GM18868 (cell line): Measurements from ENCODE around the gene CTSV.
"Not testable (repeated sequence)": the region's sequence is repeated elsewhere in the genome, so short reads cannot be mapped to it uniquely, and the experiment has no call there.

Experiments used
- ATAC-seq: cut with Tn5 transposase; IDR thresholded peaks from one replicate; pipeline ENCODE4 v1.9.1; 2021; ENCODE audit warnings: mild to moderate bottlenecking, moderate library complexity; ENCODE audit not compliant: unreplicated experiment

Gene CTSV

GRCh38 chr9:97045300-97045699, 6.4 kb upstream of the CTSV start:
- no peak for ATAC-seq

- no peak for ATAC-seq
Observed at GRCh38 chr9:97041898-97042297, 3.0 kb upstream of the CTSV start.

- ATAC-seq: no peak
Observed at GRCh38 chr9:97039514-97039860, 545 bp upstream of the CTSV start.

GRCh38 chr9:97023505-97023904, 15.4 kb downstream of the CTSV start:
- not testable (repeated sequence) for ATAC-seq

- ATAC-seq: peak; percentile 86
Observed at GRCh38 chr9:97013151-97014132, 25.5 kb downstream of the CTSV start.

- ATAC-seq: peak; percentile 59
Observed at GRCh38 chr9:97012617-97013016, 26.3 kb downstream of the CTSV start.

- ATAC-seq: not testable (repeated sequence)
Observed at GRCh38 chr9:97002195-97002594, 36.7 kb downstream of the CTSV start.

GRCh38 chr9:97001338-97001737, 37.6 kb downstream of the CTSV start:
- not testable (repeated sequence) for ATAC-seq

GRCh38 chr9:97000139-97000787, 38.7 kb downstream of the CTSV start:
- ATAC-seq: peak; percentile 63

DNA sequence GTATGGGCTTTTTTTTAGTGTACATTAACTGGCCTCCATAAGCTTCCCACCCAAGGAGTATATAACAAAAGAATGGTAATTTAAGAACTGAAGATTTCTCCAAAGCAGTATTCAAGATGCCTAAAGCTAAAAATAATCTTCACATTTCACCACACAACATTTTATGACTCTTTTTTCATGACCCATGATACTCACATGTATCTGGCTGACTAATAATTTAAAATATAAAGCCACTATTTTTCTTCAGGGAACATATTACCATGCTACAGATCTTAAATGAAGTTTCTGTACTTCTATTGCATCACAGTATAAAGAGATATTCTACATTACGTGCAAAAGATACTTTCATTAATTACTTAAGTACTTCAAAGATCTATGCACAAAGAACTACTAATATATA, 39.2 kb downstream of the CTSV start:
- not testable (repeated sequence) for ATAC-seq

GRCh38 chr9:96997009-96997701, 41.8 kb downstream of the CTSV start:
- ATAC-seq: not testable (repeated sequence)

DNA sequence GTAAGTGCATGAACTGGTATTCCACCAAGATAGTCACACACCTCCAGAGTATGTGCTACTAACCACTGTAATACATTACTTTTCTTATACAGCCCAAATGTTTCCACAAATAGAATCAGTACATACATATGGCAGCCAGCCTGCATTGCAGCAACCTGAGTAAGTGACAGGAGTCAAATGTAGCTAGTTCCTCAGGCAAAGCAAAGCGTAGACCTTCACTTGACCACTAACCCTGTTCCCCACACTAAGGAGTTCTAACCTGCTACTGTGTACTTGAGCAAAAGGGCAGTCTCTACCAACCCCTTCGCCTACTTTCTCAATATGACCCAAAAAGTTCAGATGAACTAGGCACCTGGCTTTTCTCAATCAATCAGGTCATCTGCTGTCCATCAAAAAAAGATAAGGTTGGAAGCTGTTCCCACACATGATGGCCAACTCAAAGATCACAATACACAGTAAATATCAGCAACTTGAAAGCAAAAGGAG, 44.4 kb downstream of the CTSV start:
- not testable (repeated sequence) for ATAC-seq

GRCh38 chr9:96992303-96992702, 46.6 kb downstream of the CTSV start:
- not testable (repeated sequence) for ATAC-seq

GRCh38 chr9:96989747-96990318, 49.1 kb downstream of the CTSV start:
- ATAC-seq: not testable (repeated sequence)

- ATAC-seq: not testable (repeated sequence)
Observed at GRCh38 chr9:96984887-96985286, 54.1 kb downstream of the CTSV start.

DNA sequence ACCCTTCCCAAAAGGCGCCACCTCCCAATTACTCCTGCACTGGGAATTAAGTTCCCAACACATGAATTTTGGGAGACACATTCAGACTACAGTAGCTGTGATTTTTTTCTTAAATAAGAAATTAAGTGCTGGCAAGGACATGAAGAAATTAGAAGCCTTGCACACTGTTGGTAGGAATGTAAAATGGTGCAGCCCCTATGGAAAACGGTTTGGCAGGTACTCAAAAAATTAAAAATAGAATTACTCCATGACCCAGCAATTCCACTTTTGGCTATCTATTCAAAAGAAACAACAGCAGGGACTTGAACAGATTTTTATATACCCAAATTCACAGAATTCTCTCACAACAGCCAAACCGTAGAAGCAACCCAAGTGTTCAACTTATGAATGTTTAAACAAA, 54.8 kb downstream of the CTSV start:
- not testable (repeated sequence) for ATAC-seq

DNA sequence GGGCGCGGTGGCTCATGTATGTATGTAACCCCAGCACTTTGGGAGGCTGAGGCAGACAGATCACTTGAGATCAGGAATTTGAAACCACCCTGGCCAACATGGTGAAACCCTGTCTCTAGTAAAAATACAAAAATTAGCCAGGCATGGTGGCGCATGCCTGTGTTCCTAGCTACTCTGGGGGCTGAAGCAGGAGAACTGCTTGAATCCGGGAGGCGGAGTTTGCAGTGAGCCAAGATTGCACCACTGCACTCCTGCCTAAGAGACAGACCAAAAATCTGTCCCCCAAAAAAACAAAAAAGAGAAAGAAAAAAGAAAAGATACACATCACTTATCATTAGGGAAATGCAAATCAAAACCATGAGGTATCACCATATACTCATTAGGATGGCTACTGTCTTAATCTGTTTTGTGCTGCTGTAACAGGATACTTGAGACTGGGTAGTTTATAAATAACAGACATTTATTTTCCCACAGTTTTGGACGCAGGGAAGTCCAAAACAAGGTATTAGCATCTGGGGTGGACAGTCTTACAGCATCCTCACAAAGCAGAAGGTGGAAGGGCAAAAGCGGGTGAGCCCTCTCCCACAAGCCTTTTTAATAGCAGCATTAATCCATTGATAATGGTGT, 55.3 kb downstream of the CTSV start:
- not testable (repeated sequence) for ATAC-seq
